ENCODE data around the gene RXRA. TPM values are rescaled to one million over a fixed set of nuclear protein-coding genes. Genes with fewer than 3 reads are reported as not detected.

The RXRA gene
- total RNA-seq, 4 donors from 2014 or later, result 27.3 to 70.5 (median 58.6) TPM

DNA sequence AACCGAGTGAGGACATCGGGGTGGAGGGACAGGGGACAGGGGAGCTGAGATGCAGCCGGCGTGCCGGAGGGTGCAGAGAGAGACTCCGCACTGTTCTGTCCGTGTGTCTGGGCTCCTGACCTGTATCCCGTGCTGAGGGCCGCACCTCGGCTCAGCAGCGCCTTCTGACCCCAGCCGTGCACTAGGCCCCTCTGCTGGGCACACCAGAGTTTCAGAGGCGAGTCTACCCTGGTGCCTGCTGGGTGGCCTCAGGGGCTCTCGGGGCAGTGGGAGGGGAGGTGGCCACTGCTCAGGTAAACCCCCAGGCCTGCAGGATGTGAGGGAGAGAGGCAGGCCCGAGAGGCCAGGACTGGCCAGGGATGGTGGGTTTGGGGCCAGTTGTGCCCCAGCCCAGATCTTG, 100.2 kb downstream of the RXRA start:
- intact Hi-C loops (cut with DNase I; ENCODE audit: low total_unique reads) (no loop called here), in situ Hi-C loops (cut with MboI; ENCODE audit: low pct_ligation_motif_present in 1 of 4, low pct_unique_long_range_greater_than_20kb in 1 of 4, low sequenced_read_pairs in 3 of 4) (no loop called here)
- WGBS, 2 donors (ENCODE audit: low coverage in 1 of 2), result 91% methylated on average over 15 of the region's 15 CpGs; no CpG with 5 or more reads in 1 of the 2 donors
- no peaks in the 10 kb centered on the region for H3K9me3 ChIP-seq
- peaks cover 3 to 24% (median 13%) of the 10 kb centered on the region in 4 donors for H3K4me1 ChIP-seq
- no peak for TF ChIP-seq POLR2A (IDR thresholded peaks at IDR 0.05)
- H3K36me3 ChIP-seq, result peaks cover 0 to 3% (median 0%) of the 10 kb centered on the region in 4 donors
- H3K27ac ChIP-seq, result no peak overlapping the region
- no peak overlapping the region for H3K4me3 ChIP-seq
- DNase-seq, result no peak
- no peaks in the 10 kb centered on the region for H3K27me3 ChIP-seq

DNA sequence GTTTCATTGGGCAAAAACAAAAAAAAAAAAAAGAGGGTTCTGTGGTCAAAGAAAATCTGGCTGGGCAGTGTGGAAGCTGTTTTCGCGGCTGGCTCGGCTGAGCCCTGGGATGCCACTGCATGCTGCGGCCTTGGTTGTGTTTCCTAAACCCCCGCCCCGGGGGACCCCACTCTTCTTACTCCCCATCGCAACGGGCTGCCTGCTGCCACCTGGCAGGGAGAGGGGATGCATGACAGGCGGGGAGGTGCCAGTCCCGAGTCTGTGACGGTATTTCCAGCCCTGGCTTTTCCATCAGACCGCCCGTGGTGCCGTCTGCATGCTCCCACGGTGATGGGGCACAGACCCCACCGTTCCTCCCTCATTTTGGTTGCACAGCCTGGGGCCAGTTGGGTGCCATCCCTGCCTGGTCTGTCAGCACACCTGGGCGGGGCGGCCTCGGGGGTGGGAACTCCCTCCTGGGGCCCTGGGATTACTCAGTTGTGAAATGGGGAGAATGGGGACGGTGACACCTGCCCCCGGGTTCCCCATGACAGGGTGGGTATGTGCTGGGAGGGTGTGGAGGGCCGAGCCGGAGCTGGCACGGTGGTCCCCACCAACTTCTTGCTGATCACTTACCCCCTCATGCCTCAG, 101.0 kb downstream of the RXRA start:
- peaks cover 2 to 20% (median 8%) of the 10 kb centered on the region in 4 donors for H3K4me1 ChIP-seq
- H3K4me3 ChIP-seq, result no peak overlapping the region
- DNase-seq, result no peak
- no peaks in the 10 kb centered on the region for H3K27me3 ChIP-seq
- peaks cover 0 to 3% (median 0%) of the 10 kb centered on the region in 4 donors for H3K36me3 ChIP-seq
- TF ChIP-seq POLR2AphosphoS5 (IDR thresholded peaks at IDR 0.05), result no peak
- TF ChIP-seq, protein P1, sequence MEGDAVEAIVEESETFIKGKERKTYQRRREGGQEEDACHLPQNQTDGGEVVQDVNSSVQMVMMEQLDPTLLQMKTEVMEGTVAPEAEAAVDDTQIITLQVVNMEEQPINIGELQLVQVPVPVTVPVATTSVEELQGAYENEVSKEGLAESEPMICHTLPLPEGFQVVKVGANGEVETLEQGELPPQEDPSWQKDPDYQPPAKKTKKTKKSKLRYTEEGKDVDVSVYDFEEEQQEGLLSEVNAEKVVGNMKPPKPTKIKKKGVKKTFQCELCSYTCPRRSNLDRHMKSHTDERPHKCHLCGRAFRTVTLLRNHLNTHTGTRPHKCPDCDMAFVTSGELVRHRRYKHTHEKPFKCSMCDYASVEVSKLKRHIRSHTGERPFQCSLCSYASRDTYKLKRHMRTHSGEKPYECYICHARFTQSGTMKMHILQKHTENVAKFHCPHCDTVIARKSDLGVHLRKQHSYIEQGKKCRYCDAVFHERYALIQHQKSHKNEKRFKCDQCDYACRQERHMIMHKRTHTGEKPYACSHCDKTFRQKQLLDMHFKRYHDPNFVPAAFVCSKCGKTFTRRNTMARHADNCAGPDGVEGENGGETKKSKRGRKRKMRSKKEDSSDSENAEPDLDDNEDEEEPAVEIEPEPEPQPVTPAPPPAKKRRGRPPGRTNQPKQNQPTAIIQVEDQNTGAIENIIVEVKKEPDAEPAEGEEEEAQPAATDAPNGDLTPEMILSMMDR (IDR thresholded peaks at IDR 0.05), result no peak
- TF ChIP-seq EP300 (IDR thresholded peaks at IDR 0.05; ENCODE audit: low read depth), result no peak
- H3K9me3 ChIP-seq, result no peaks in the 10 kb centered on the region
- in situ Hi-C loops (cut with MboI; ENCODE audit: low pct_ligation_motif_present in 1 of 4, low pct_unique_long_range_greater_than_20kb in 1 of 4, low sequenced_read_pairs in 3 of 4), result no loop called here
- intact Hi-C loops (cut with DNase I; ENCODE audit: low total_unique reads), result no loop called here
- WGBS, 2 donors (ENCODE audit: low coverage in 1 of 2), result 81% methylated on average over 24 of the region's 24 CpGs; no CpG with 5 or more reads in 1 of the 2 donors
- H3K27ac ChIP-seq, result no peak overlapping the region

DNA sequence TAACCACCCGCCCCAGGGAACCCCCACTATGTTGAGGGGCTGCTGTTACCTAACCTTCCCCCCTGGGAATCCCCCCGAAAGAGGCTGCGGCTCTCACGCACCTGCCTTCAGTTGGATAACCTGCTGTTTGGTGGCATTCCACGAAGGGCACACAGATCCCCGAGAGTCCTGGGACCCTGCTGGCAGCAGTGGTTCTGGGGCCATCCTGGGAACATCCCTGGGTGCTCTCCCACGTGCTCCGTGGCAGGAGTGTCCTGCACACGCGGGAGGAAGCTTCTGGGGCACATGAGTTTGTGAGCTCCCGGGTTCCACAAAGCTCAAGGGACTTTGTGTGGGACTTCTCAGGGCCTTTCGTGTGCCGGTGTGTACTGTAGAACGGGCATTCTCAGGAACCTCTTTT, 102.3 kb downstream of the RXRA start:
- TF ChIP-seq POLR2A (IDR thresholded peaks at IDR 0.05) (no peak), EP300 (IDR thresholded peaks at IDR 0.05; ENCODE audit: low read depth) (no peak), POLR2AphosphoS5 (IDR thresholded peaks at IDR 0.05) (no peak)
- TF ChIP-seq, protein P1 (IDR thresholded peaks at IDR 0.05), result no peak
- Histone ChIP-seq H3K4me1 (peaks cover 9 to 25% (median 14%) of the 10 kb centered on the region in 4 donors), H3K9me3 (no peaks in the 10 kb centered on the region), H3K27me3 (no peaks in the 10 kb centered on the region), H3K27ac (no peak overlapping the region), H3K36me3 (peaks cover 0 to 3% (median 0%) of the 10 kb centered on the region in 4 donors), H3K4me3 (no peak overlapping the region)
- no peak for DNase-seq
- in situ Hi-C loops (cut with MboI; ENCODE audit: low pct_ligation_motif_present in 1 of 4, low pct_unique_long_range_greater_than_20kb in 1 of 4, low sequenced_read_pairs in 3 of 4) (no loop called here), intact Hi-C loops (cut with DNase I; ENCODE audit: low total_unique reads) (no loop called here)
- 81% methylated on average over 14 of the region's 14 CpGs; no CpG with 5 or more reads in 1 of the 2 donors for WGBS, 2 donors (ENCODE audit: low coverage in 1 of 2)

DNA sequence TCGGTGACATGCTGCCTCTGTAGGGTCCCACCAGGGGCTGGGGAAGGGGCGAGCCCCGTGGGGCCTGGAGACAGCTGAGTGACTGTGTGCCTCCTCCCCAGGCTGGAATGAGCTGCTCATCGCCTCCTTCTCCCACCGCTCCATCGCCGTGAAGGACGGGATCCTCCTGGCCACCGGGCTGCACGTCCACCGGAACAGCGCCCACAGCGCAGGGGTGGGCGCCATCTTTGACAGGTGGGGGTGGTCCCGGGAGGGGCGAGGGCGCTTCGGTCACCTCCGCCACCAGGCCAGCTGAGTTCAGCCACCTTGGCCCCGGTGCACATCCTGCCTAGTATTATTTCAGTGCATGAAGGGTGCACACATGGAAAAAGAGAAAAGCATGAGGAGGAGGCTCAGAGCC, 102.8 kb downstream of the RXRA start:
- in situ Hi-C loops (cut with MboI; ENCODE audit: low pct_ligation_motif_present in 1 of 4, low pct_unique_long_range_greater_than_20kb in 1 of 4, low sequenced_read_pairs in 3 of 4) (no loop called here), intact Hi-C loops (cut with DNase I; ENCODE audit: low total_unique reads) (no loop called here)
- Histone ChIP-seq H3K36me3 (peaks cover 0 to 3% (median 0%) of the 10 kb centered on the region in 4 donors), H3K27me3 (no peaks in the 10 kb centered on the region), H3K27ac (no peak overlapping the region), H3K4me1 (peaks cover 12 to 29% (median 16%) of the 10 kb centered on the region in 4 donors), H3K9me3 (no peaks in the 10 kb centered on the region), H3K4me3 (no peak overlapping the region)
- TF ChIP-seq POLR2A (IDR thresholded peaks at IDR 0.05), result no peak
- TF ChIP-seq, protein P1 (IDR thresholded peaks at IDR 0.05), result no peak
- no peak for TF ChIP-seq POLR2AphosphoS5 (IDR thresholded peaks at IDR 0.05)
- no peak for TF ChIP-seq EP300 (IDR thresholded peaks at IDR 0.05; ENCODE audit: low read depth)
- 89 to 100% methylated on average over 1 to 20 of the region's 20 CpGs for WGBS, 2 donors (ENCODE audit: low coverage in 1 of 2)
- no peak for DNase-seq

Measured in transverse colon (tissue), 4 donors.